GM21381 (cell line): ENCODE results near the gene ADCY6.

ENCODE experiments used
- ATAC-seq: cut with Tn5 transposase; IDR thresholded peaks from one replicate; pipeline ENCODE4 v1.9.1; 2021; ENCODE audit warnings: mild to moderate bottlenecking, moderate library complexity; ENCODE audit not compliant: unreplicated experiment

The ADCY6 gene

DNA sequence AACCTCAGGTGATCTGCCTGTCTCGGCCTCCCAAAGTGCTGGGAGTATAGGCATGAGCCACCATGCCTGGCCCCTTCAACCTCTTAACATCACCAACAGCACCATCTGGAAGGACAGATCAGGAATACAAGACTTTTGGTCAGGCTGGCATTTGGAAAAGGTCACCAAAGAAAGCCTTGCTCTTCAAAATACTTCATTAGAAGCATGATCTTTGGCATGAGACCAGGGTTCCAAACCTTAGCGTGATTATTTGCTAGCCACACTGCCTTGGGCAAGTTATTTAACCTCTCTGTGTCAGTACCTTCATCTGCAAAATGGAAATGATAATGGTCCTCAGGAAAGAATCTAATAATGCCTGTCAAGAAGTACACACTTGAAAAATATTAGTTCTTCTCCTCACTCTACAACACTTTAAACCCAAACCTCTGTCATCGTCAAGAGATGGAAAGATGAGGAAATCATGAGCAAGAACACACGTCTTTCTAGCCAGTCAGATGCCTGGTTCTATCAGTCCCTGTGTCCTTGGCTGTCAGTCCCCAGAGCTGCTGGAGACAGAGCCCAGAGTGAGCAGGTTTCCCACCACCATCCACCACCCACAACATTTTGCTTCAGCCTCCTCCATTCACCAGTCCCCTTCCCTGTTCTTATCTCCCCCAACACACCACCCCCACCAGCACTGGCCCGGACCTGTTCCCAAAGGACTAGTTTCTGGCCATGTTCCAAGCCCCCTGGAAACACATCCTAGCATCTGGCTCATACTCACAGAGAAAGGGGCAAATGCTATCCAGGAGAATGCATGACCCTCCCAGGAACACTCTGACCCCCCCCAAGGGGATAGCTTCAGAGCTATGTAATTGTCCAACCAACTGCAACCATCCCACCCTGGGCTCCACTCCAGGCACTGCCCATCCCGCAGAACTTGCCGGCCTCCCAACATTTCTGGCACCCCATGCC, 2.0 kb downstream of the ADCY6 start:
- ATAC-seq = no peak

DNA sequence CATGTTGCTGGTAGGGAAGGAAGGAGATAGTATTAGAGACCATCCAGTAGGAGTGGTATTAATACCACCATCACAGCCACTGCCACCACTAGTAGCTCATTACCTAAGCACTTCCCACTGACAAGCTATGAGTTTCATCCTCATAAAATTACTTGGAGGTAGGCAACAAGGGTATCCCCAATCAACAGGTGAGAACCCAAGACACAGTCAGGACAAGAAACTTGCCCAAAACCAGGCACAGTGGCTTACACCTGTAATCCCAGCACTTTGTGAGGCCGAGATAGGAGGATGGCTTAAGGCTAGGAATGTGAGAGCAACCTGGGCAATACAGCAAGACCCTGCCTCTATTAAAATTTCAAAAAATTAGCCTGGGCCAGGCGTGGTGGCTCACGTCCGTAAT, 5.5 kb downstream of the ADCY6 start:
- no peak for ATAC-seq

DNA sequence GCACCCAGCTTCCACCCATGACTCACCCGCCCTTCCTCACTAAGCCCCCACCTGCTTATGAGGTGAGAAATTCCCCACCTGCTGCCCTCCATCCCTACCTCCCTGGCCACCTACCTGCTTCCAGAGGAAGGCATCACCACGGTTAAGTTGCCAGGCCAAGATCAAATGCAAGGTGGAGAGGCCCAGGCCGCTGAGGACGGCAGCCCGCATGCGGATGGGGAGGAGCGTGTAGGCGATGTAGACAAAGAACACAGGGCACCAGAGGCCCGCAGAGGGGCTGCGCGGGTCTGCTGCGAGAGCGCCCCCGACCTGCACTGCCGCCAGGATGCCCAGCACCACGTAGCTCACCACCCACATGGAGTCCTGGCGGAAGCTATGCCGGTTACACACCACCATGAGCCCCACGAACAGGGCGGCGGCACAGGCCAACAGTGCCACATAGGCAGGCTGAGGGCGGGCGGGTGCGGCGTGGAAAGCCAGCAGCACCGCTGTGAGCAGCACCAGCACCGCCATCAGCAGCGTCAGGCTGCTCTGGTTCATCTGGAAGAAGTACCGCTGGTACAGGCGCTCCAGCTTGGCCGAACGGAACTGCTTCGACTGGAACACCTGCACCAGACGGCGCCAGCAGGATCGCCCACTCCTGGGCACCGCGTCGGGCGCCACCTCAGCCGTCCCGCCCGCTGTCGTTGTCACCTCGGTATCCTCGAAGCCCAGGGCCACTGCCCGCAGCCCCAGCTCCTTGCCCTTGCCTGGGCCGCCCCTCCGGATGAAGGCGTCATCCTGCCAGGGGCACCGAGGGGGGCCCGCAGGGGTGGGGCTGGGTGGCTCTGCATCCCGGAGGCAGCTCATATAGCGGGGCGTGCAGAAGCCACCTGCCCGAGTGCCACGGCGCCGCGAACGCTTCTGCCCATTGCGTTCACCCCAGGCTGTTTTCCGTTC, 6.2 kb downstream of the ADCY6 start:
- no peak for ATAC-seq

DNA sequence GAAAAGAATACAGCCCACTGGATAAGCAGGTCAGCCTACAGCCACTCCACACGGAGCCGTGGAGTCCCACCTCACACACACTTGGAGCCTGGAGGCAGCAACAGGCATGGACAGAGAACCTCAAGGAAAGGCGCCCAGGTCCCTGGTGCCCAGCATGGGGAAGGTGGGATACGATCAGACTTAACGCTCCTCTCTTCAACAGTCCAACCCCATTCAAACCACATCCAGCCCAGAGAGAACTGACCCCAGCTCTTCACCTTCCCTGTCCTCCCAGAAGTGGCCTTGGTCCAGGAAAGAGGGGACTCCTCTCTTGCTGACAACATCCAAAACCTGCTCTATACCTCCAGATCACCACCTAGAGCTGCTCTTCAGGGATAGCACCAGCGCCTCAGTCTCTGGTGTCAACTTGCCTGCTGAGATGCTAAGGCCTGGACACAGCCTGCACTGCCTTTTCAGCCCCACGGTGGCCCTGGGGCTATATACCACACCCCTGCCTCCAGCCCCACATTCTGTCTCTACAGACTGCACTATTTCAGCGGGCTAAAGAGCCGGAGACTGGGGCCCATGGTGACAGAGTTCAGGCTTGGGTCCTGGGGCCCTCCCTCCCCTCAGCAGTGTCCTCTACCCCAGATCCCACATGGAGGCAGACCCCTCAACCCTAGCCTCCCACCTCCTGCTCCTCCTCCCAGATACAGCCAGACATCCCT, 7.0 kb downstream of the ADCY6 start:
- ATAC-seq = no peak

DNA sequence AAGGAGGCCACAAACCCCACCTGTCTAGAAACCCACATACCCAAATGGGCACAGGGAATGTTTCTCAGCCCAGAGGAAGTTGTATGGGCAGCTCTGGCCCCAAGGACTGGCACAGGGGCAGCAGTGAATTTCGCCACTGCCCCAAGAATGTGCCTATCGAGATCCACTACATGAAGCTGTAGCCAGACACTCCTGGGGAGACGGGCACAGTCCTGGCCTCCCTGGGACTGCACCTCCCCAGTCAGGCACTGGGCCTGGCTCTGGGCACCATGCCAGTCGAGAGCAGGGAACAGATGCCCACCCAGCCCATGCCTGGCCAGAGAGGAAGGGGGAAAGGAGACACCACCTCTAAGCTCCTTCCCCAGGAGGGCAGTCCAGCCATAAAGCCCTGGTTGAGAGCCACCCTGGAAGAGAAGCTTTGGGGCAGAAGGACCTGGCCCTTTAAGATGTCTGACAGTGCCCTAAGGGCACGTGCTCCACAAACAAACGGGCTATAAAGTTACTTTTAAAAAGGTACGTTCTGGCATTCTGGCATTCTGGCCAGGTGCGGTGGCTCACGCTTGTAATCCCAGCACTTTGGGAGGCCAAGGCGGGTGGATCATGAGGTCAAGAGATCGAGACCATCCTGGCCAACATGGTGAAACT, 8.4 kb downstream of the ADCY6 start:
- no peak for ATAC-seq

DNA sequence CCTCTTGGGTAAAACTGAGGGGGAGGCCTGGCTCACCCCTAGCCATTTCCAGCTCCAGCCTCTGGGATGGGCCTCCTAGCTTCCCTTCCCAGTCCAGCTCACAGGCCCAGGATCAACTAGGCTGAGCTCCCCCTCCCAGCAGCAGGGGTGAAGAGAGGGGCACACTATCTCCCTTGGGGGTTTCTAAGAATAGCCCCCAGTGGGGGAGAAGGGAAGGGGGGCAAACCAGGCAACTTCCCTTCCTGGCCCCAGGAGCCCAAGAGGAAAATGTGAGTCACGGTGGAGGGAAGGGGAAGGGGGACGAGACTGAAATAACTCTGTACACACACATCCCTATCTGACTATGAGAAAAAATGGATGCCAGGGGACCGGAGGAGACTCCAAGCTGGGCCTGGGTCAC, 9.0 kb downstream of the ADCY6 start:
- ATAC-seq = no peak

DNA sequence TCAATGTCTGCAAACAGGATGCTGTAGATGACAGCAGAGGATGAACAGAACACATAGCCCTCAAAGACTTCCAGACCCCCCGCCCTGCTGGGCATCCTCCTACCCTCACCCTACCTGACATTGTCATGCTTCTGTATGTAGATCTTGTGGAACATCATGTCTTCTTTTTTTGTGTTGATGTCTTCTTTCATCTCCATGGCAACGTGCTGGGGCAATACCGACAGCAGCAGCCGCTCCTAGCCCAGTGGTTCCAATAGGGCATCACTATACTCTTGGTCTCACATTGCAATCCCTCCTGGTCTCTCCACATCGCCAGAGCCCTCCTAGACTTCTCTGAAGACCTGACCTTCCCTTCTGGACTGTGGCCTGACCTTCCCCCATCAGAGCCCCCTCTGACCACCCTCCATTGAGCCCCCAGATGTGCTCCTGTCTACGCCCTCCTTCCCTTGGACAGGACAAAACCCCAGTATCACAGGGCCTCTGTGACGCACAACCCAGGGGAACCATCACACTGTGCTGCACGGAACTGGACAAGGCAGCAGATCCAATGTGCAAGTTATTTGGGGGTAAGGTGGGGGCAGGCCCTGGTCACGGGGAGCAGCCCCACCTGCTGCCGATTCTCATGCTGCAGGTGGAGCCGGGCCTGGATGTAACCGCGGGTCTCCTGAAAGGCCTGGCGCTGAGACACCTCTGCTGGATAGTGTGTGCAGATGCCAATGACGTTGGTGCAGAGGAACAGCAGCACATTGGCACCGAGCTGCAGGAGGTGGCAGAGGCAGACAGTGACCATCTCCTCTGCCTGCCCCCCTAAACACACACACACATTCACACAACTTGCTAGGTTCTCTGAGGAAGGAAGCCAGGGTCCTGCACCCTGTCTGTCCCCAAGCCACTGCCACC, 11.1 kb downstream of the ADCY6 start:
- ATAC-seq = no peak

DNA sequence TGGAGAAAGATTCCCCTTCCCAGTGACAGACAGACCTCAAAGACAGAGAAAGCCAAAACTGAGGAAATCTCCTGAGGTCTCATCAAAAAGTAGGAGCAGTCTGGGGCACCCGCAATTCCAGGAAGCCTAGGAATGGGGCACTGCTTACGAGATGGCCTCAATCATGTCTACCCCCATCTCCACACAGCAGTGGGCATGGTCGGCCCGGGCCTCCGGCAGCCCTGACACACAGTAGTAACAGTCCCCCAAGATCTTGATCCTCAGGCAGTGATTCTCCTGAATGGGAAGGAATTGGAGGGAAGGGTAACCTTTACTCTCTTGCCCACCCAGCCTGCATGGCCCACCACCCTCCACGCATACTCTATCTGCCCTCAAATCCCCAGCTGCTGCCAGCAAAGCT, 11.9 kb downstream of the ADCY6 start:
- no peak for ATAC-seq

DNA sequence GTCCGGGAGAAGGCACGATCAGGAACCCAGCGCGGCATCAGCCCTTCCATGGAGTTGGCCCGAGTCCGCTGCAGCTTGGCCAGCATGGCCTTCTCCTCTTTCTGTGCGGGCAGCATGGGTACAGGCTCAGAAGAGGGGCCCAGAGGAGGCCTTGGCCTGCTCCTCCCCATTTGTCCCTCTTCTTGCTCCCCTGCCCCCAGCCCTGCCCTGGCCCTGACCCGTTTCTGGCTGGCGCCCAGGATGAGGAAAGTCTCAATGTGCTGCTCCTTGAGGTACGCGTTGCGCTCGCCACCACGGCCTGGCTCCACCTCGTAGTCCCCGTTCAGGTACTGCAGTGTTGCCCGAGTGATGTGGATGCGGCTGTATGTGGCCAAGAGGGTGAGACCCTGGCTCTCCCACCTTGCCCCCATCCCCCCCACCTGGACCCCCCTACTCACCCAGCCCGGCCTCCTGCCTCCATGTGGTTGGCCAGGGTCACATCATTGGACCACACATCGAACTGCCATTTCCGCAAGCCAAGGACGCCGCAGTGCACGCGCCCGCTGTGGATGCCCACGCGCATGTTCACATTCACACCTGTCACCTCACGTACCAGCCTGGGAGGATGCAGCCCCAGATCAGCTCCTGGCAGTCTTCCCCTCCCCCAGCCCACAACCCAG, 12.8 kb downstream of the ADCY6 start:
- ATAC-seq = no peak

DNA sequence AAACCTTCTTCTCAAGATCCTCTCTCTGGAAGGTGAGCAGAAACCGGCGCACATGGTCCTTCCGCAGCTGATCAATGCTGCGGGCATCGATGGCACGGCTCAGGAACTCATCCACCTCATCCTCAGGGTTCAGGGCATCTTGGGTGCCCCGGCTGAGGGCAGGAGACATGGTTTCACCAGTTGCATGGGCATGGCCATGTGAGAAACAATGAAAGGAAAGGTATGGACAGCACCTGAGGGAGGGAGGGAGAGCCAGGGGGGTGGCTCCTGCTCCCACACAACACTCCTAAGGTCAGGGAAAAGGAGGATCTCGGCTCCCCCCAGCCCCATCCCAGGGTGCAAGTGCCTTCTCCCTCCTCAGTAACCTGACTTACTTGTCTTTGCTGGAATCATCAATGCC, 13.6 kb downstream of the ADCY6 start:
- no peak for ATAC-seq

DNA sequence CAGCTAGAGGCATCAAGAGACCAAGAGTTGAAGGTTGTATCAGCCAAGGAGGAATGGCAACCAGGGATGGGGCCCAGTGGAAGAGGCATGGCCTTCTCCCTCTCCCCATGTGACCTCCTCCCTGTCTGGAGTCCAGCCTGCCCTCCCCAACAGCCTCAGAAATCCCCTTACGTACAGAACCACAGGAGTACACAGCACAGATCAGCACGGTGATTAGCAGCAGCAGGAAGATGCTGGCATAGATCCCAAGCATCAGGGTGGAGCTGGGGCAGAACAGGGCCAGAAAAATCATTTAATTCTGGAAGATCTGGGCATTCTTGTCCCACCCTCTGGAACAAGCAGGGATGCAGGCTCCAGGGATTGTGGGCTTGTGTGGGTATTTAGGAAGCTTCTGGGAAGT, 14.4 kb downstream of the ADCY6 start:
- ATAC-seq = no peak

DNA sequence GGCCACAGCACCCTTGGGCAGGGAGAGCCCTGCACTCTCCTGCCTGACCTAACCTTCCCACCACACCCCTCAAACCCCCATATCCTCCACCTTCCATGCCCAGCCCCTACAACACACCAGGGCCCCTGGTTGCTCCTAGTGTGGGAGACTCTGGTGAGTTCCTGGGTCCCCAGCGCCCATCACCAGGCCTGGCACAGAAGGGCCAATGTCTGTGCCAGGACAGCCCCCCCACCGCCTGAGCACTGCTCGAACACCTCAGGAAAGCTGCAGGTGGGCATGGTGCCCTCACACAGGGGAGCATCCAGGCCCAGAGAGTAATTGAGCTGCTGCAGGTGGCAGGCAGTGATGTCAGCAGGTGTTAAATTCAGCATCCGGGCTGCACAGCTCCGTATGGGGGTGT, 15.2 kb downstream of the ADCY6 start:
- ATAC-seq = no peak

DNA sequence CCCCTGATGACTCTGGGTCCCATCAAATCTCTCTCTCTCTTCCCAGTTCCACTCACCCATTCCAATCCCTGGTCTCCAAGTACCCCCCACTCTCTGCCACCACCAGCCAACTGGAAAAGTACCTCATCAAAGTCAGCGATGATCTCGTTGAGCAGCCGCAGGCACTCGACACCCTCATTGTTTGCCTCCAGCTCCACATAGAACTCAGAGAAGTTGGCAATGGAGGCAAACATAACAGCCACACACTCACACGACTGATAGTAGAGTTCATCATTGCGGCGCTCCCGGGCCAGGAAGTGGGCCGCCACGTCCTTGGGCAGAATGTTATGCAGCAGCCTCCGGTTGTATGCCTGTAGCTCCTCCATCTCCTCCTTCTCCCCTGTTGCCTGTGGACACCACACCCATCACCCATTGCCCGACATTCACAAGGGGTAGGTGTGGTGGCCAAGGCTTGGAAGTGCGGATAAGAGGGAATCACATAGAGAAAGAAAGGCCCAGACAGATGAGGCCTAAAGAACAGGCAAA, 17.2 kb downstream of the ADCY6 start:
- no peak for ATAC-seq

DNA sequence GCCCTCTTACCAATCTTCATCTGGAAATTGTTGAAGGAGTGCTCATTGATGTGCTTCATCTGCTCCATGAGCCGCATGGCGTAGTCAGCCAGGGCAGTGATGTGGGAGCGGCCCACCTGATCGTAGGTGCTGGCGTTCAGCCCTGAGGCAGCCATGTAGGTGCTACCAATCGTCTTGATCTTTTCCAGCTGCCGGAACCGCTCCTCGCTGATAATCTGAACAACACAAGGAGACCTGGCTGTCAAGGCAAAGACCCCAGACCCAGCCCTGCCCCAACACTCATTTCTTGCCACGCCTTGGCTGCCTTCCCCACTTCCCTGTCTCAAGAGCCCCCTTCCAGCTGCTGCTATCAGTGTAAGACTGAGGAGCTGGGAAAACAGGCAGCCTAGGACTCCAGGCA, 18.1 kb downstream of the ADCY6 start:
- ATAC-seq = no peak

DNA sequence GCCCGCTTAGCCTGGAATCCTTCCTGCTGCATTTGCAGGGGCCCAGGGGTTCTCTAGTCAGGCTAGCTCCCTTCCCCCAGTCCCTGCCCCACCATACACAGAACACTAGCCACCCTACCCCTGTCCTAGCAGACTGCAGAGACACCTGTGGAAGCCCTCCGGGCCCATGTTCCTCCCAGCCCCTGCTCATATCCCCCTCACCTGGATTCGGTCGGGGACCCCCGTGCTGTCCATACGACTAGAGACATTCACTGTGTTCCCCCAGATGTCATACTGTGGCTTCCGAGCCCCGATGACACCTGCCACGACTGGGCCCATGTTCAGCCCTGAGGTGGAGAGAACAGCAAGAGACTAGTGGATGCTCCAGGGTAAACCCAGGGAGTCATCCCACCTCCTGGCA, 20.2 kb downstream of the ADCY6 start:
- ATAC-seq = no peak

DNA sequence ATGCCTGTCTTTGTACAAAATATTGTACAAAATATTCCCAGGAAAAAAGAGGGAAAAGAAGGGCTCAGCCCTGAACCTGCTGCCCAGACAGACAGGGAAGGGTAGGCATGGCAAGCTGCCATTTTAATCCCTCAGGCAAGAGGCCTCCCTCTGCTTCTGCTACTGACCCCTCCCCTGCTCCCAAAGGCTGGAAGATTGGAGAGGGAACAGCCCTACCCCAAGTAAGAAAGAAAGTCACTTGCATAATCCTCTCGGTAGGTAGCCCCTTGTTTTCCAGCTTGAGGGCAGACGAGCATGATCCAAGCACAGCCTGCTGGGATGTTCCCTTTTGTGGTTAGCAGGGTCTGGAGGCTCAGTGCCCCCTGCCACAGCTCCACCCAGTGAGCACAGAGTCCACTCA, 20.7 kb downstream of the ADCY6 start:
- ATAC-seq = no peak

DNA sequence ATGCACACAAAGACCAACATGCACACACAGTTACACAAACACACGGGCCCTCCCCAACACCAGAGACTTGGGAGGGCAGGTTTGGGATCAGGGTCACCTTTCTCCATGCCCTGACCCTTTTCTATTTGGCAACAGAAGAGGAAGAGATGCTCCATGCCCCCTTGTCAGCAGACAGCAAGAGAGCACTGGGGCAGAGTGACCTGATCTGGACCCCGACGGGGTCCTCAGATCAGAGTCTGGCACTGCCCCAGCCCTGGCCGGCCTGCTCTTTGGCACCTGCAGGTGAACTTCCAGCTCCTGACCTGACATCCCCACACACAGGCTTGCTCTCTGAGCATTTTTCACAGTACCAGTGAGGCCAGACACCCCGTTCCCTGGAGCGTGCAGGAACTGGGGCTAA, 21.4 kb downstream of the ADCY6 start:
- ATAC-seq = no peak

DNA sequence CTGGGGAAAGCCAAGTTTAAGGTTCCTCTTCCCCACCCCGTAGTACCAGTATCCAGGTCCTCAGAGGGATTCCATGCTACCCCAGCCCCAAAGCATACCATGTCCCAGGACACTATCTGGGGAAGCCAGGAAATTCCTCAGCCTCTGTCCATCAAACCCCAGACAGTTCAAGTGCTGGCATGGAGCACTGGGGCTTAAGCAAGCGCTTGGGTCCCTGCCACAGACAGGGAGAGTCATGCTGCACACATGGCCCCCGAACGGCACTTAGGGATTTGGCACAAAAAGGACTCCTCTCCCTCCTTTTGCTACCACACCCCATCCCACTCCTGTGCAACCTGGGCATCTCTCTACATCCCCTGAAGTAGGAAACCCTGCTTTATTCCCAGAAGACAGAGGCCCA, 21.8 kb downstream of the ADCY6 start:
- no peak for ATAC-seq

DNA sequence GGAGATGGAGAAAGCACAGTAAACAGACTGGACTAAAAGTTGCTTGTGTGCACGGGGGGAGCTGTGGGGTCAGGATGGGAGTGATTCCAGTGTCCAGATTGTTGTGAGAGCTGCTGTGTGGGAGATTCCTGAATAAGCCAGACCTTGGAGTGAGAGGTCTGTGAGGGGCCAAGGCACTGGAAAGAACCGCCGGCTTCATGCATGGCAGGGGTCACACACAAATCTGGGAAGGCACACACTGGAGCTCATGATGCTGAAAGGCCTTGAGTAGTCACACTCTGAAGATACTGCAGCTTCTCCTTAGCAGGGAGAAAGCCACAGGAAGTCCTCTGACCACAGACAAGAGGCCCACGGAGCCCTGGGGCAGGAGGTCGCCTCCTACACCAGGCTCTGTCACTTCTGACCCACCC, 23.1 kb downstream of the ADCY6 start:
- ATAC-seq = no peak
